HG02973 (cell line): ENCODE data around the gene SYCE3.
A peak's percentile ranks its signal among the peaks of the same experiment; 100 is the strongest.

Experiments used
- ATAC-seq: cut with Tn5 transposase; IDR thresholded peaks from one replicate; pipeline ENCODE4 v1.9.1; 2021; ENCODE audit warnings: moderate library complexity; ENCODE audit not compliant: unreplicated experiment

The SYCE3 gene

DNA sequence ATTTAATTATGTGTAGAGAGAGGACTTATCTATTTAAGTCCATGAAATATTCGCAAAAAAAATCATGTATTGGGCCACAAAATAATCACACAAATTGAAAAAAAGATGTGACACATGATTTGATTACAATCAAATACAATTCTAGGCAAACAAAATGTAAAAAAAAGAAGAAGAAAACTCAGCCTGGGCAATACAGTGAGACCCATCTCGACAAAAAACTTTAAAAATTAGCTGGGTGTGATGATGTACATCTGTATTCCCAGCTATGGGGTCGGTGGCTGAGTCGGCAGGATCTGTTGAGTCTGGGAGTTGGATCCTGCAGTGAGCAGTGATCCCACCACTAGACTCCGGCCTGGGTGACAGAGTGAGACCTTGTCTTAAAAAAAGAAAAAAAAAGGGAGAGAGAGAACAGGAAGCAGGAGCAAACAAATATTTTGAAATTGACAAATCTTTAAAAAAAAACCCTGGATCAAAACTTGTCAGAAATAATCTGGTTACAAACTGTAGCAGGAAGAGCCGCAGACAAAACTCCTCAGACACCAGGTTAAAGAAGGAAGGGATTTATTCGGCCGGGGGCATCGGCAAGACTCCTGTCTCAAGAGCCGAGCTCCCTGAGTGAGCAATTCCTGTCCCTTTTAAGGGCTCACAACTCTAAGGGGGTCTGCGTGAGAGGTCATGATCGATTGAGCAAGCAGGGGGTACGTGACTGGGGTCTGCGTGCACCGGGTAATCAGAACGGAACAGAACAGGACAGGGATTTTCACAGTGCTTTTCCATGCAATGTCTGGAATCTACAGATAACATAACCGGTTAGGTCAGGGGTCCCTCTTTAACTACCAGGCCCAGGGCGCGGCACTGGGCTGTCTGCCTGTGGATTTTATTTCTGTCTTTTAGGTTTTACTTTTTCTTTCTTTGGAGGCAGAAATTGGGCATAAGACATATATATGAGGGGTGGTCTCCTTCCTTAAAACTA, 29.6 kb downstream of the SYCE3 start:
- no peak for ATAC-seq

DNA sequence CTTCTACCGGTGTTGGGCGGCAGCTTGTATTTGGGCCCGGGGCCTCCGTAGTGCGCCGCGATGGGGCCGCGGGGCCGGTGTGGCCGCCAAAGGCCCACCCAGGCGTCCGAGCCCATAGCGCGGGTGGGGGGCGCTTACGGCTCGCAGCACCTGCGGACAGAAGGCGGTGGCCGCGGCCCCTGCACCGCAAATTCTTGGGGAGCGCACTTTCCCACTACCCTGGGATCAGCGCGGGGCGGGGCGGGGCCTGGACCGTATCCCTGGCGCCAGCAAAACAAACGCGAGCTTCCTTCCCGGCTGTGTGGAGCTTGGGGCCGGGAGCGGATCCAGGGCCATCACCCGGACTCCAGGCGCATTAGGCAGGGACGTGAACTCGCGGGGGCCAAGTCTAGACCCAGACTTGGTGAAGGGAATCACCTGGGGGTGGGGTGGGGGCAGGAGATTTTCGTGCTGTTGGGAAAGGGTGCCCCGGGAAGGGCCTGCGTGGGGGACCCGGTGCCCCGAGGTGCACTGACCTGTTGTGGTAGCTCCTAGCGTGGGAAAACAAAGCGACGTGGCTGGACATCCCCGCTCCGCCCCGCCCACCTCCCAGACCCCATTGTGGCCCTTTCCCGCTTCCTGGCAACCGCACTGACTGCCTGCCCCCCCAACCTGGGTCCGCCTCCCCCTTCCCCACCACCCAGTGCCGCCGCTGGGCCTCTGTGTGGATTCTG, 30.6 kb downstream of the SYCE3 start:
- no peak for ATAC-seq

DNA sequence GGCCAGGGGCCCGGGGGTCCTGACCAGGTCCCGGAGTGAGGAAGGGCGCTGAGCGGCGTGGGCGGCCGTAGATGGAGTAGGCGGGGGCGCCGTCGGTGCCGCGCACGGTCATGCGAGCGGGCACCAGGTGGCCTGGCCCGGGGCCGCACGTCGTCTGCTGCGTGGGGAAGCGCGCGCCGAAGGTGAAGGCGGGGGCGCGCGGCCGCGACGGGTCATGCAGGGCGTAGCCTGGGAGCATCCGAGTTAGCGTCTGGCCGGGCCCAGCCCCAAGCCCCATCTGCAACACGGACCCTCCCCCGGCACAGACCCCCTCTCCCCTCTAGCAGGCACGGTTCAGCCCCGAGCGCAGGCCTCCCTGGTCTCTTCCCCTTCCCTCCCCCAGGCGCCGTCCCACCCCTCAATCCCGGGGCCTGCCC, 31.2 kb downstream of the SYCE3 start:
- ATAC-seq = no peak

DNA sequence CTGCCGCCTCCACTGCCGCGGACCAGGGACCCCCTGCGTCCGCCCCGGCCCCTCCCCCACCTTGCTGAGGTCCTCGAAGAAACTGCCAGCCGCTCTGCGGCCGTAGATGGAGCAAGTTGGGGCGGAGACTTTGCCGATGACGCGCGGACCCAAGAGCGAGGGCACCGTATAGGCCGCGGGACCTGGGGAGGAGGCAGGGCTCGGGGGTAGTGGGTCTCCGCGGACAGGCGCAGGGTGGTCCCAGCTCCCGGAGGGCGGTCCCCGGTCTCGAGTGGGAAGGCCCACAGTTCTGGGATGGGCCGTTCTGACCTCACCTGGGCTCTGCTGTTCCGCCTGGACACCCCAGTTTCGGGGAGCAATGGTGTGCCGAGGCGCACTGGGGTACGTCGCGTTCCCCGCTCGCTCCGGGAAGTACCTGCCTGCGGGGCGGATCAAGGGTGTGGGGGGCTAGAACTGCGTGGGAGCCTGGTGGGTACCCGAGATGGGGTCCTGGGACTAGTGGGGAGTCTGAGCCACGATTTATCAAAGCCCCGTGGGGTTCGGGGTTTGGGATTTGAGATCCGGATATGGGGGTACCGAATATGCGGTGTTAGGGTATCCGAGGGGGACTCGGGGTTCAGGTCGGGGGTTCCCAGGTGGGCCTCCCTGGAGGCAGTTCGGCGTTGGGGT, 31.7 kb downstream of the SYCE3 start:
- peak; percentile 19 for ATAC-seq

DNA sequence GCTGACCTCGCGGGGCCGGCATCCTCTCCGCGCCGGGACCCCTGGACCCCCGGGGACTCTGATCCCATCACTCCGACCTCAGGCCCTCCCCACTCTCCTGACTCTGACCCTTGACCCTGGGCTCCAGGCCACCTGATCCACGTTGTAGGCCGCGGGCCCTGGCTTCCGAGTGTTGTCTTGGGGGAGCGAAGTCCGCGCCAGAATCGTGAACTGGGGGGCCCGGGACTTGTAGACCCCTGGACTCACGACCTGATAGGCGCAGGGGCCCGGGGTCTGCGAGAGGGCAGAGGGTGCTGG, 32.2 kb downstream of the SYCE3 start:
- no peak for ATAC-seq

DNA sequence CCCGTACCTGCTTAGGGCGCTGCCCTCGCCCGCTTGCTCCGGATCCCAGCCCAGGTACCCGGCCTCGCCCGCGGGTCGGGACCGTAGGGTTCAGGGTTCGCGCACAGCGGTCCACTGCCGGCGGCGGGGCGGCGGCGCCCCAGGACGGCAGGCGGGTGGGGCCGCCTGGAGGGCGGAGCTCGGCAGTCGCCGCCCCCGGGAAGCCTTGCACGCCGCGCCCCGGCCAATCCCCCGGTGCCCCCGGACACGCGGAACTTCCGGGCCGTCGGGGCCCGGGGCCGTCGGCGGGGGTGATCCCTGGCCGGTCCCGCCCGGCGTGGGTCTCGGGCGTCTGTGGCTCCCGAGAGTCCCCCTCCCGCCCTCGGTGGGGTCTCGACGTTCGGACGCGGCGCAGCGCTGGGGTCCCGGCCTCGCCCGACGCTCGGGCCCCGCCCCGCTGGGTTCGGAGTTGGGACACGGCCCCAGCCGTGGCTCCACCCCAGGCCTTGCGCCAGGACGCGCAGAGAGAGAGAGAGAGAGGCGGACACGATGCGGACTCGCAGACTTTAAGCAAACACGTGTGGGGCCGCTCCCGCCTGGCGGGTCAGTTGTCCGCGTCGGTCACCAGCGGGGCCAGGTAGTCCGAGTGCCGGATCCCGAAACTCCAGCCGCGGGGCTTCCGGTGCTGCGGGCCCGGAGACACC, 32.7 kb downstream of the SYCE3 start, which contains the start of gene TYMP:
TYMP (minus strand) TSS at position 116 of the 683 bp plus-strand sequence. CDS start 303 bp downstream, outside the sequence.
- no peak for ATAC-seq

DNA sequence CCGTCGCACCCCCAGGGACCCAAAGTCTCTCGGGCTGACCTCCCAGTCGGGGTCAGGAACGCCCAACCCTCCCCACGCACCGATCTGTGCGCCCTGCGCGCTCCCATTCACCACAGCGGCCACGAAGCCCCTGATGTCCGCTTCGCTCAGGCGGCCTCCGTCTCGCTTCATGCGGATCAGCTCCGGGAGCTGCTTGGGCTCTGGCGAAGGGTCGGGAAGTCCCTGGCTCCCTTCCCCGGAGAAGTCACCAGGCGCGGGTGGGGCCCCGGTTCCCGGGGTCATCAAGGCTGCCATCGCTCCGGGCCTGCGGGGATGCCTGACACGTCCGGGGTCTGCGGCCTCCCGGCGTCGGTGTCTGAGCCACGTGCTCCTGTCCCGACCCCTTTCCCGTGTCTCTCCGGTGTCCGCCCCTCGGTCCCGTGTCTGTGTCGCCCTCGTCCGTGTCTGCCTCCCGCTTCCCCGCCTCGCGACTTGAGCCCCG, 33.3 kb downstream of the SYCE3 start:
- no peak for ATAC-seq

DNA sequence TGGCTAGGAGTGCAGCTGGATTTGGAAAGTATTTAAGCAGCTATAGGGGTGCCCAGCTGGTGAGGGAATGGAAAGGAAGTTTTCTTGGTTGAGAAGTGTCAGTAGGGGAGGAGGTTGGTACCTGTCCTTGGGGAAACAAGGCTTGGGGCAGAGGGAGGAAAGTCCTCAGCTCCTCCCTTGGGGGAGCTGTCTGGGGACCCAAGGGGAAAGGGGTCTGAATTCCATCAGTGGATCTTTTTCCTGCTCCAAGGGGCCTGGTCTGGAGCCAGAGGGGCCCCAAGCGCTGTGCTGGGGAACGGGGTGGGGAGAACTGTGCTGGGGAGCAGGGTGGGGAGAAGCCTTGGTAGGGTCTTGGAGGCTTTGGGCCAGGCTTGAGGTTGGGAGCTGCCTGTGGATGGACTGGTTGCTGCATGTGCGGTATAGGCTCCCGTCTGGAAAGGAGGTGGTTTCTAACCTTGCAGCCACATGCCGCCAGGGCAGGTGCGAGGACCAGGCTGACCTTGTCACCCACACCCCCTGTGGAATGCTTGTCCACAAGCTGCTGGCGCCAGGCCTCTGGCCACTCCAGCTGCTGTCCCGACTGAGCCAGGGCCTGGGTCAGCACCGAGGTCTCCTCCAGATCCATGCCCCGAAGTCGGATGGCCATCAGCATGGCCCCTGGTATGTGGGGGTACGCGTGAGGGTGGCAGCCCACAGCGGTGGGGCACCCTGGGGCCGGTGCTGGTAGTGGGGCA, 33.9 kb downstream of the SYCE3 start:
- no peak for ATAC-seq

DNA sequence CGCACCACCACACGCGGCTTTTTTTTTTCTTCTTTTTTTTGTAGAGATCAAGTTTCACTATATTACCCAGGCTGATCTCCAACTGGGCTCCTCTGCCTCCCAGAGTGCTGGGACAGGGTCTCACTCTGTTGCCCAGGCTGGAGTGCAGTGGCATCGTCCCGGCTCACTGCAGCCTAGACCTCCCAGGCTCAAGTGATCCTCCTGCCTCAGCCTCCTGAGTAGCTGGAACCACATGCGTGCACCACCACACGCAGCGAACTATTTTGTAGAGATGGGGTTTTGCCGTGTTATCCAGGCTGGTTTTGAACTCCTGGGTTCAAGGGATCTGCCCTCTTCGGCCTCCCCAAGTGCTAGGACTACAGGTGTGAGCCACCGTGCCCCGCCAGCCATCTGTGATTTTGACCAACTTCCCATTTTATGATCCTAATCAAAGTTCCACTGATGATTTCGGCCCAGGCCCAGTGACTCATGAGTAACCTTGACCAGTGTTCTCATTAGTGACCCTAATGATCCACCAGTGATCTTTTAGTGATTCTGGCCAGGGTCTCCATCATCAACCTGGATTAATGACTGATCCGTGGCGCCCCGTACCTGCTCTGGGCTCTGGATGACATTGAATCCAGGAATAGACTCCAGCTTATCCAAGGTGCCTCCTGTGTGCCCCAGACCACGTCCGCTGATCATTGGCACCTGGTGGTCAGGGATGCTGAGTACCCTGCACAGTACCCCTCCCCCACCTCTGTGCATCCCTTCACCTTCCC, 34.6 kb downstream of the SYCE3 start:
- no peak for ATAC-seq

DNA sequence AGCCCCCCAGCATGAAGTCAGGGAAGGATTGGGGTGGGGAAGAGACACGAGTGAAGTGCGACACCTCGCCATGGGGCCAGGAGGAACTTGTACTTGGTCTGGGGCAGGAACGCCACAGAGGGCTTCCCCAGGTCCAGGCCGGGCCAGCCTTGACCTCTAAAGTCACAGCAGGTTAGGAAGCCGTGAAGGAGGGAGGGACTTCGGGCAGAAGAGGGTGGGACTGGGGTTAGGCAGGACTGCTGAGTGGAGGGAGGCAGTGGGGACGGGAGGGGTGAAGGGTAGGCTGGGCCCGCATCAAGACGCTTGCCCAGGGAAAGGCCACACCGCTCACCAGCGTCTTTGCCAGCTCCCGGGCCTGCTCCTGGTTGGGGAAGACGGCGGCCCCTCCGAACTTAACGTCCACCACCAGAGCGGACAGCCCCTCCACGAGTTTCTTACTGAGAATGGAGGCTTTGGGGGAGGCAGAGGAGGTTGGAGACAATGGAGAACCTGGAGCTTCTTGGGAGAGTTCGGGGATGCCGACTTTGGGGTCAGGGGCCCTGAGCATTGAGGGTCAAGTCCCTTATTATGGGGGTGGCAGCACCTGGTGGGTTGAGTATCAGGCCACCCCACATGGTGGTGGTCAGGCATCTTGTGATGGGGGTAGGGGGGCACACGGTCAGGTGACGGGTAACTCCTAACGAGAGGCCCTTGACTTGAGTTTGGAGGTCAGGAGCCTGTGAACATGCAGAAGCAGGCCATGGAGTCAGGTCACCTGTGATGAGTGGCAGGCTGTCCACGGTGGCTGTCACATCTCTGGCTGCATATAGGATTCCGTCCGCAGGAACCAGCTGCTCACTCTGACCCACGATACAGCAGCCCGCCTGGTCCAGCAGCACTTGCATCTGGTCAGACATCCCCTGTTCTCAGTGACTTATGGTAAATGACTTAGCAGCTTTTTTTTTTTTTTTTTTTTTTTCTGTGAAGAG, 35.6 kb downstream of the SYCE3 start:
- no peak for ATAC-seq

DNA sequence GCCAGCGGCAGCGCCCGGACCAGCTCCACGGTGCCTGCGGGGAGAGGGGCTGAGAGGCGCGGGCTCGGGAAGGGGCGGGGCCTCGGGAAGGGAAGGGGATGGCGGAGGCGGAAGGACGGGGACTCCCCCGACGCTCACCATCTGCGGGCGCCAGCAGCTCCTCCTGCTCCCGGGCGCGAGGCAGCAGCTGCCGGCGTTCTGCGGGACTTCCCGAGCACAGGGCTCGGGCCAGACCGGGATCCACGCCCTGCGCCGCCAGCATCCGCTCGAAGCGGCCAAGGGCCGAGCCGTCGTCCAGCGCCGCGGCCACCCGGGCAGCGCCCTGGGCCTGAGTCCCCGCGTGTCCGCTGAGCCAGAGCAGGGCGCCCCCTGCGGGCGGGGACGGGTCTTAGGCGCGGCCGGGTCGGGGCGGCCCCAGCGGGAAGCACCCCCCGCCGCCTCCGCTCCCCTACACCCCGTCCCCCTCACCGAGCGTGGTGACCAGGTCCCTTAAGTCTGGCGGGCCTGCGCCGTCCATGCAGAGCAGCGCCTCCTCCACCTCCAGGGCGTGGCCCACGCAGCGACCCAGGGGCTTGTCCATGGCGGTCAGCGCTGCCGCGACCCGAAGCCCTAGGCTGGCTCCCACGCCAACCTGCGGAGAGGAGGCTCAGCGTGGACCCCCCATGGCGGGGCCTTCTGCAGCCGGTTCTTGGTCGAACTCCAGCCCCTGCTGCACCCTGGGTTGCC, 36.4 kb downstream of the SYCE3 start:
- ATAC-seq = peak; percentile 19

DNA sequence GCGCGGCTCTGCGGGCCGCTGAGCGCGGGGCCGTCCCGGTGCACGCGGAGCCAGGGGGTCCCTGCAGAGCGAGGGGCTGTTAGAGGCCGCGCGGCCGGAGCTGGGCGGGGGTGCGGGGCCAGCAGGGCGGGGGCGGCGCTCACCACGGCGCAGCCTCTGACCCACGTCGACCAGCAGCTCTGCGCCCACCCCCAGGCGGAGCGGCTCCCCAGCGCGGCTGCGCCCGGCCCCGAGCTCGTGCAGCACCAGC, 36.9 kb downstream of the SYCE3 start:
- ATAC-seq = peak; percentile 21

DNA sequence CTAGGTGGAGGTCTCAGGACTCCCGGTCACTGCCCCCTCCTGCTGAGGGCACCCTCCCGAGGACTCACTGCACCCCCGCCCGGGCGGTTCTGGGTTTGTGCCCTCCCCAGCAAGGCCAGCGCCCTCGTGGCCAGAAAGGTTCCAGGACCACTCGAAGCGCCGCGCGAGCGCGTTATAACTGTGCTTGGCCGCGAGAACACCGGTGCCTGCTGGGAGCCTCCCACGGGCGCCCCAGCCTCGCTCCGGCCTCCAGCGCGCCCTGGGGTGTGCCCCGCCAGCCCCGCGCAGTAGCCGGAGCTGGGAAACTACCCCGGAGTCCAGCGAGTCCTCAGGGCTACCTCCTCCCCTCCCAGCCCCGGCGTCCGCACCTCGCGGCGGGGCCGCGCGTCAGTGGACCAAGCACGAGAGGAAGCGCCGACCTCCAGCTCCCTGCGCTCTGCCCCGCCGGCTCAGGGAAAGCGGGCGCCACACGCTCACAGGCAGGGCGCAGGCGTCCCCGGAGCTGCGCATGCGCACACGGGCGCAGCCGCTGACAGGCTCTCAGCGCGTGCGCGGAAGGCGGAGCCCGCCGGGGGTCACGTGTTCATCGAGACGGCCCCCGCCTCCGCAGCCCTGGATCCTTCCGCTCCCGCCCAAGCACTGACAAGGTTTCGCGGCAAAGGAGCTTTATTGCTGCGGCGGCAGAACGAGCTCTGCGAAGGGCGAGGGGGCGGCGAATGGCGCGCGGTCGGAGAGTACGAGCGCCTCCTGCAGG, 37.4 kb downstream of the SYCE3 start, which contains the start of gene SCO2:
SCO2 (minus strand) TSS at position 495 of the 754 bp plus-strand sequence. CDS start 1,187 bp downstream, outside the sequence.
- ATAC-seq = peak; percentile 30

DNA sequence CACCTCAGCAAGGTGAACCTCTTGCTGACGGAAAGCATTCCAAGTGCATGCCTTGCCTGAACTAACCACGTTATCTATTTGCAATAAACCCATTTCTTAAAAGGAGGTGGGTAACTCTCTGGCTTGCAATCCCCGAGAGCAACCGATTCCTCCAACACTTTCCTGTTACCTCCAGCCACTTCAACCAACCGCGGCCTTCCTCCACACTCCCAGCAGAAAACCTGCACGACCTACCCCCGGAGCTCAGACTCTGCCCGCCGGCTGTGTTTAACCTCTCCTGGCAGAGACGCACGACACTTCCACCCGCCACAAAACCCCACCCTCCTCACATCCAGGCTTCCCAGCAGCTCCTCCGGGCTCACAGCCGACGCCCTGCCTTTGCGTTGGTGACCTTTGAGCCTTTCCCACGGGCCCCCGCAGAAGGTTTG, 38.0 kb downstream of the SYCE3 start:
- no peak for ATAC-seq

DNA sequence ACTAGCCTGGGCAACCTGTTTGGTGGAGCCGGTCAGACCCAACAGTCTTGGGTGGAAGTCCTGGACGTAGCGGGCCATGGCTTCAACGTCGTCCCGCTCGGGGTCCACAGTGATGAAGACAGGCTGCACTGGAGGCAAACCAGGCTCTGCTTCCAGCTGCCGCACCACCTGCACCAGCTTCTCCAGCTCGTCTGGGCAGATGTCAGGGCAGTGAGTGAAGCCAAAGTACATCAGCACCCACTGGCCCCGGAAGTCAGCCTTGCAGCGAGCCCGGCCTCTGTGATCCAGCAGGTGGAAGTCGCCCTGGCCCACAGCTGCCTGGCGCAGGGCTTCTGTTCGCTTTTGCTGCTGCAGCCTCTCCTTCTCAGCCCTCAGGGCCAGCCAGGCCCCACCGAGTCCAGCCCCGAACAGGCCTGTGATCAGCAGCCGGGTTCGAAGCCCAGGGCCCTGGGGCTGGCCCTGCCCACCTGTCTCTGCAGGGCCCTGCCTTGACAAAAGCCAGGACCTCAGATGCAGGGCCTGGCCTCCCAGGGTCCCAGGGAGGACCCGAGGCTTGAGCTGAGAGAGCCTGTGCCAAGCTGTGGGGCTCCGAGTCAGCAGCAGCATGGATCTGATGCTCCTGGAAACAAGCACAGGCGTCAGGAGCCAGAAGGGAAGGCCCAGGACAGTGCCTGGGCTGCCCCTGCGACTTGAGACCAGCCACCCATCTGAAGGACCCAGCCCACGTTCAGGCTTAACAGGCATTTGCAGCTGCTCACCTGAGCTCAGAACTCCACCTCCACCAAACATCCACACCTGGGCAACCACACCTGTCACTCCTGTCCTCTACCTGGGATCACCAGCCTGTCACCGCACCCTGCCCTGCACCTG, 38.7 kb downstream of the SYCE3 start:
- ATAC-seq = no peak

DNA sequence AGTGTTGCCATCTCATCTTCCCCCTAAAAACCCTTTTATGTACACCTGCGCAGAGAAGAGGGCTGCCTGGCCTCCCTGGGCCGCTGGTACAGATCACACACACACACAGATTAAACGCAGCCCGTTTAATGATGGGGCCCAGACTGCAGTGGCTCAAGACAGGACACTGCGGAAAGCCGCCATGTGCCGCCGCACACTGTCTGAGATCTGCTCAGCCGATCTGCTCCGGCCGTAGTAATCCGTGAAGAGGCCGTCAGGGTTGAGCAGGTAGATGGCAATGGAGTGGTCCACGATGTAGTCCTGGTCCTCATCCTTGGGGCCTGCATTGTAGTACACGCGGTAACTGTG, 39.3 kb downstream of the SYCE3 start:
- no peak for ATAC-seq
